Stimulated activated CD8-positive, alpha-beta memory T cell treated with anti-CD3 and anti-CD28 coated beads, Interleukin-4, amount 100 ng/mL, for 4 hours (primary cell): ENCODE data around the gene KRT37.
"Not testable (repeated sequence)": the region's sequence is repeated elsewhere in the genome, so short reads cannot be mapped to it uniquely, and the experiment has no call there.

ENCODE experiments used
- DNase-seq, 2 donors: peaks; one replicate each; pipeline ENCODE4 v3.0.0-alpha.2; 2020; ENCODE audit warnings: low read depth in 2 of 2, low spot score in 1 of 2

Gene KRT37

GRCh38 chr17:41437254-41437653, 12.9 kb upstream of the KRT37 start:
- no peak for DNase-seq

- DNase-seq: no peak
Measured at GRCh38 chr17:41434415-41434814, 10.0 kb upstream of the KRT37 start.

GRCh38 chr17:41434005-41434404, 9.6 kb upstream of the KRT37 start:
- no peak for DNase-seq

- DNase-seq: no peak
Measured at GRCh38 chr17:41433586-41433985, 9.2 kb upstream of the KRT37 start.

GRCh38 chr17:41430376-41430775, 6.0 kb upstream of the KRT37 start:
- not testable (repeated sequence) for DNase-seq

- no peak for DNase-seq
Measured at GRCh38 chr17:41429667-41430066, 5.3 kb upstream of the KRT37 start.

- no peak for DNase-seq
Measured at GRCh38 chr17:41428591-41429291, 4.4 kb upstream of the KRT37 start.

GRCh38 chr17:41422586-41422985, 1.8 kb downstream of the KRT37 start:
- DNase-seq: not testable (repeated sequence)

- DNase-seq: no peak
Measured at GRCh38 chr17:41421617-41422016, 2.8 kb downstream of the KRT37 start.

GRCh38 chr17:41421116-41421515, 3.3 kb downstream of the KRT37 start:
- no peak for DNase-seq

GRCh38 chr17:41420134-41420533, 4.3 kb downstream of the KRT37 start:
- no peak for DNase-seq

- no peak for DNase-seq
Measured at GRCh38 chr17:41419716-41420115, 4.7 kb downstream of the KRT37 start.

GRCh38 chr17:41418116-41418860, 6.1 kb downstream of the KRT37 start:
- no peak for DNase-seq

GRCh38 chr17:41417576-41418015, 6.8 kb downstream of the KRT37 start:
- no peak for DNase-seq

GRCh38 chr17:41417127-41417526, 7.3 kb downstream of the KRT37 start:
- no peak for DNase-seq

GRCh38 chr17:41416479-41416878, 7.9 kb downstream of the KRT37 start:
- DNase-seq: no peak

- DNase-seq: no peak
Measured at GRCh38 chr17:41415833-41416335, 8.5 kb downstream of the KRT37 start.

GRCh38 chr17:41415411-41415810, 9.0 kb downstream of the KRT37 start:
- no peak for DNase-seq

- DNase-seq: no peak
Measured at GRCh38 chr17:41413982-41414381, 10.4 kb downstream of the KRT37 start.

- DNase-seq: no peak
Measured at GRCh38 chr17:41413353-41413957, 10.9 kb downstream of the KRT37 start.

GRCh38 chr17:41411072-41411840, 13.1 kb downstream of the KRT37 start:
- no peak for DNase-seq
